ENCODE measurements around the gene CDC42EP5.
"Not testable (repeated sequence)": the region's sequence is repeated elsewhere in the genome, so short reads cannot be mapped to it uniquely, and the experiment has no call there.

CDC42EP5 gene, protein sequence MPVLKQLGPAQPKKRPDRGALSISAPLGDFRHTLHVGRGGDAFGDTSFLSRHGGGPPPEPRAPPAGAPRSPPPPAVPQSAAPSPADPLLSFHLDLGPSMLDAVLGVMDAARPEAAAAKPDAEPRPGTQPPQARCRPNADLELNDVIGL

GRCh38 chr19:54473071-54473891 is at the start of gene CDC42EP5:
CDC42EP5 (minus strand) TSS chr19:54473296; CDS start chr19:54465547, 7,749 bp downstream.
- peak; percentile 40 for DNase-seq

DNA sequence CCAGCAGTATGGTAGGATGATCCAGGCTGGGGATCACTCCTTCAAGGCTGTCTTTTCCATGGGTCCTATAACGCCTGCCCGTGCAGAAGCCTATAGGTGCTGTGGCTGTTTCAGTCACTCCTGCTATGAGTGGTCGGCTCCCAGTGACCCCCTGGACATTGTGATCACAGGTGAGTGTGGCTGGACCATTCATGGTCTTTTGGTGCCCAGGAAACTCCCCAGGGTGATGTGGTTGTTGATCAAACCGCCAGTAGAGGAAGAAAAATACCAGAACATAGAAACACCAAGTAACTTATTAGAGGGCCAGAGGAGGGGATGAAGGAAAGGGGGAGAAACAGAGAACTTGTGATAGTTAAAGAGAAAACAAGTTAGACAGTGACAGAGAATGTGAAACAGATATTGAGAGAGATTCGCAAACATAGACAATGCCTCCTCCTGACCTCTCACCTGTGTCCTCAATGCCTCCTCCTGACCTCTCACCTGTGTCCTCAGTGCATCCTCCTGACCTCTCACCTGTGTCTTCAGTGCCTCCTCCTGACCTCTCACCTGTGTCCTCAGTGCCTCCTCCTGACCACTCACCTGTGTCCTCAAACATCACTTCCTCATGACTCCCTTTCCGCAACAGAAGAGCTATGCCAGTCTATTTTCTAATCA is 48.9 kb upstream of the CDC42EP5 start:
- no peak for DNase-seq

GRCh38 chr19:54521022-54521859 is 48.1 kb upstream of the CDC42EP5 start:
- no peak for DNase-seq

DNA sequence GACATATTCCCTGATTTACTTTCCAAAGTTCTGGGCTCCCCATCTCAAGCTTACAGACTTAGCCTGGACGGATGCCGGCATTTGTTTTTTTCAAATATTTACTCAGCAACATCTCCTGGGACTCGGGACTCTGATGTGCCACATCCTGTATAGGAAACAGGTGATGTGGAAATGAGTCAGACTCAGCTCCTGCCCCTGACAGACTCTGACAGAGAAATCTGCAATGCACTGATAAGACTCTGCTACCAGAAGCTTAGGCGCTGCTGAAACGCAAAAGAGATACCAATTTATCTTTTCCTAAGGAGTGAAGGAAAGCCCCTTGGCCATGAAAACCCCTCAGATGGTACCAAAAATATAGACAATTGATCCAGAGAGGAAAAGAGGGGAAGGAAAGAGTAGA is 45.7 kb upstream of the CDC42EP5 start:
- no peak for DNase-seq

DNA sequence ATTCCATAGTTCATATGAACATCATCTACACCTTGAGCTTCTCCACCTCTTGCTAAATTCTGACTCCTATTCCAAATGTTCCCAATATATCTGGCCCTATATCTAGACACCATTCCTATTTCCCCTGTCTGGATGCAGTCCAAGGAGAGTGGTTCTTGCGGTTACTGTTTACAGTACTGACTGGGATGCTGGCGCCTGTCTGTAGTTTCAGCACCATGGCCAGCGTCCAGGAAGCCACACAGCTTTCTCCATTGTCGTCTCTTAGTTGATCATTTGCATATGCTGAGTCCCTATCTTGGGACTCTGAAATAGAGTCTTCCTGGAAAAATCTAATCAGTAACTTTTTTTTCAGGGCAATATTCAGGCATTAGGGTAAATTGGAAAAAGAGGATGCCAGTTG is 44.4 kb upstream of the CDC42EP5 start:
- DNase-seq, result peak; percentile 28

DNA sequence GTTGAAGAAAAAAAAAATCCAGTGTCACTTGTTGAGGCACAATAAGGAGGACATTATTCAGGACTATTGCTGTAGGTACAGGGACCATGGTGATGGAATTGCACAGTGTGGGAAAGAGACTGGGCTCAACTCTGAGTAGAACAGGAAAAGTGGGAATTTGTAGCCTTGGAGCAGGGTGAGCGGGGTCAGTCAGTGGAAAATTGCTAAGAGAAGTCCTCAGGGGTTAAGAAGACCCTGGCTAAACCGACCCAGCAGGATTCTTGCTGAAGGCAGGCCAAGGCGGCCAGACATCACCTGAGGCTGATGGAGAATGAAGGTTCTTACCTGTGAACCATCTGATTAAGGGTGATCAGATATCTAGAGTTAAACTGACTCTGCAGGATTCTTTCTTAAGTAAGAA is 42.1 kb upstream of the CDC42EP5 start:
- no peak for DNase-seq

DNA sequence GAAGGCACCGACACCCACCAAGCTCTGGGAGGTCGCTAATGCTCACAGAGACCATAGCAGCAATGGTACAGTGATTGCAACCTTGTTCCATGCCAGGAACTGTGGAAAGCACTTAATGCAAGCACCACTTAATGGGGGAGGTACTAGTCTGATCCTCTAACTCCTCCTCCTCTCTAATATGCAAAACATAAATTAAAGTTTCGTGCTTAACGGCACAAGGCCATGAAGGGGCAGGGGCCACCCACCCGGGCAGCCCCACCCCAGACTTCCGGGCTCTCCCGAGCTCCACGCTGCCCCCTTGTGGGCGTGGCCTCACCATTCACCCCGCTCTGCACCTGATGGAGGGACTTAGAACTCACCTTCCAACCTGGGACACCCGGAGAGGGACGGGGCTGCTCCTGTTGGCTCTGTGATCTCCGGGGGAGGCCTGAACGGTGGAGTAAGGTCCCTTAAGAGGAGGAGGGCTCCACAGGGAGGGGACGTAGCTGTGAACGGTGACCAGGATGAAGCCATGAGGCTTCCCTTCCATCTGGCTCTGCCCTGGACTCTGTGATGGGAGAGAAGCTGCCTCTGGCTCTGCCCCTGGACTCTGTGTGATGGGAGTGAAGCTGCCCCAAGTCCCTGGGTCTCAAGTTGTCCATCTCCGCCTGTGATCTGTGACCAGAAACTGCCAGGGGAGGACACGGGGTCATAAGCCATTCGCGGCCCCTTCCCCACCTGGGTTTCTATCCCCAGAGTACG is 36.3 kb upstream of the CDC42EP5 start:
- not testable (repeated sequence) for DNase-seq

DNA sequence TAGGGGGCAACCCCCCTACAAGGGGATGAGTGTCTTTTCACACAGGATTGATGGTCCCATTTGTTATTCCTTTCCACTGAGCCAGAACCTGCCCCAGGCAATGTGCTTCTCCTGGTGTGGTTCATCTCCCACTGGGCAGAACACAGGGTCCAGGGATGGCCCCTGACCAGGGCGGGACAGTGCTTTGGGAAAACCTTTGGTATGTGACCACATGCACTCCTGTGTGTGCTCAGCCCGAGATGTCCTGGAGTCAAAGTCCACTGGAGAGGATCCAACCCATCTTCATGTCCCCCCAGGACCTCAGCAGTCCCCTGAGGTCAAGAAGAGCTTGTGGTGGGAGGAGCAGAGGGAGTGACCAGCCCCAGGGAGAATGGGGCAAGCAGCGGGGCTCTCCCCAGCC is 35.4 kb upstream of the CDC42EP5 start:
- not testable (repeated sequence) for DNase-seq

GRCh38 chr19:54507824-54508223 is 34.7 kb upstream of the CDC42EP5 start:
- no peak for DNase-seq

DNA sequence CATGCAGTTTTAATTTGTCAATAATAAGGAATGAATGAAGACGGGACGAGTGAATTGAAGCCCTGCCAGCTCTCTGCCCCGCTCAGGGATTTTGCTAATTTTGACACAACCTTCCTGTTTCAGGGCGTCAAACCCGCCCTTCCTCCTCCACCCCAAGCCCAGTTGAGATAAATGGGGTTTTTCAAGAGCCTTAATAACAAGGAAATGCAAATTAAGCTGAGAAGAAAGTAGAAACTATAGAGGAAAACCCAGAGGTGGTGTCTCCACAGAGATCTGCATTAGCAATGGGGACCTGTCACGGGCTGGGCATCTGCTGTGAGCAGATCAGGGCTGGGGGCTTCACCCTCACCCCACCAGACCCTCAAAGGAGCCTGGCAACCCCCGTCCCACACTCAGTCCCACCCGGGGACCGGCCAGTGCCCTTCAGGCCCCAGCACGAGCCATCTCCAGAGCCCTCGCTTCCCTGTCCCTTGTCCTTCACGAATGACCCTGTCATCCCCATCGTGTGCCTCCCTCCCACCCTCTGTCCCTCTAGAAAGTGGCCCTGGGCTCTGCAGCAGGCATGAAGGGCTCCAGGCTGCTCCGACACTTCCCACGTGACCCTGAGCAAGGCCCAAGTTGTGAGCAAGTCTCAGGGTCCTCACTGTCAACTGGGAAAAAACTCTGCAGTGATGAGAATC is 34.1 kb upstream of the CDC42EP5 start:
- not testable (repeated sequence) for DNase-seq

DNA sequence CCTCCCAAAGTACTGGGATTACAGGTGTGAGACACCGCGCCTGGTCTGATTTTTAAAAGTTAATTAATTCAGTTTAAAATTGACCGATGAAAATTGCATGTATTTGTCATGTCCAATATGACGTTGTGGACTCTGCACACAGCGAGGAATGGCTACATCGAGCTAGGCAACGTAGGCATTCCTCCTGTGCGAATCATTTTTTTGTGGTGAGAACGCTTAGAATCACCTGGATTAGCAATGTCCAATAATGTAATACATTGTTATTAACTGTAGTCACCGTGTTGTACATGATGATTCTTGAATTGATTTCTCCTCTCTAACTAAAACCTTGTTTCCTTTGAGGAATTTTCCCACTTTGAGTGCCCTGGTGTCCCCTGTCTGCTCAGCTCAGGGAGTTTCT is 33.0 kb upstream of the CDC42EP5 start:
- DNase-seq, result no peak

- not testable (repeated sequence) for DNase-seq
These were observed 32.4 kb upstream of the CDC42EP5 start for GRCh38 chr19:54505542-54505941.

GRCh38 chr19:54502518-54503048 is 29.5 kb upstream of the CDC42EP5 start, which contains the start of gene LAIR2:
LAIR2 (plus strand) TSS chr19:54502831; CDS start chr19:54502919, 88 bp downstream.
- no peak for DNase-seq

GRCh38 chr19:54498451-54498772 is 25.3 kb upstream of the CDC42EP5 start:
- DNase-seq, result not testable (repeated sequence)

DNA sequence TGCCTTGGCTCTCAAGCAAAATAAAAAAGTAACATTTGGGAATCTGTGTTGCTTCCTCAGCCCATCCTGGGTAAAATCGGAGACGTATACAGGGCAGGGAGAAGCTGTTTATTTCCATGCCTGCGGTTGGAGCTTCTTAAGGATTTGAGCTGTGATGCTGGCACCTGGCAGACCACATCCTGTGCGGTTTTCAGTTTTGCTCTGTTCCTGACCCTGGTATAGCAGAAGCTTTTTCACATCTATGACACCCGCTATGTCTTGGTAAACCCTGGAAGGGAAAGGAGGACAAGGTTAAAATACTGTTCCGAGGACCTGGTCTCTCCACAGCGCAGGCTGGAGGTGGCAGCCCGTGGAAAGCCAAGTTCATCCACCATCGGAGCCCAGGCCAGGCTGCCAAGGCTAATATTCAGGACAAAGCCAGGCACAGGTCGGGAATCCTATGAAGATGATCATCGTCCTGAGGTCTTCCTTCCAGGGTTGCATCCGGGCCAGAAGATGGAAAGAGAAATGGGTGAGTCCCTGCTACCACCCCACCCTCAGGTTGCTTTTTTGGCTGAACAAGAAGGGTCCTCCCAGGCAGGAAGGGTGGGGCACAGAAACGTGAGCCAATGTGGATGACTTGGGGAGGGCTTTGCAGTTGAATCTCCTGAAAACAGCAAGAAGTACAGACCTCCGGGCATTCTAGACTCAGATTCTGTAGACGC is 24.8 kb upstream of the CDC42EP5 start:
- DNase-seq, result not testable (repeated sequence)

GRCh38 chr19:54495284-54495683 is 22.2 kb upstream of the CDC42EP5 start:
- DNase-seq, result not testable (repeated sequence)

GRCh38 chr19:54493967-54494585 is 21.0 kb upstream of the CDC42EP5 start:
- DNase-seq, result no peak

DNA sequence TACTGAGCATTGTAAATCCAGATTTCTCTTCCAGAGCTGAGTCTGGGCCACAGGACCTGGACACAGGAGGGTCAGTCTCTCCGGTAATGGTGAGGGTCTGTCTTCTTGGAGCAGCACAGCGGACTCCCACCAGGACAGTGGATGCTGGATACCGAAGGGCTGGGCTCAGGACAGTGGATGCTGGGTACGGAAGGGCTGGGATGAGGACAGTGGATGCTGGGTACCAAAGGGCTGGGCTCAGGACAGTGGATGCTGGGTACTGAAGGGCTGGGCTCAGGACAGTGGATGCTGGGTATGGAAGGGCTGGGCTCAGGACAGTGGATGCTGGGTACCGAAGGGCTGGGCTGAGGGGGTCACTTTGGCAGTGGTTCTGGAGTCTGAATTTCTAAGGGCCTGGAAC is 20.0 kb upstream of the CDC42EP5 start:
- not testable (repeated sequence) for DNase-seq

GRCh38 chr19:54492568-54492967 is 19.5 kb upstream of the CDC42EP5 start:
- DNase-seq, result no peak

DNA sequence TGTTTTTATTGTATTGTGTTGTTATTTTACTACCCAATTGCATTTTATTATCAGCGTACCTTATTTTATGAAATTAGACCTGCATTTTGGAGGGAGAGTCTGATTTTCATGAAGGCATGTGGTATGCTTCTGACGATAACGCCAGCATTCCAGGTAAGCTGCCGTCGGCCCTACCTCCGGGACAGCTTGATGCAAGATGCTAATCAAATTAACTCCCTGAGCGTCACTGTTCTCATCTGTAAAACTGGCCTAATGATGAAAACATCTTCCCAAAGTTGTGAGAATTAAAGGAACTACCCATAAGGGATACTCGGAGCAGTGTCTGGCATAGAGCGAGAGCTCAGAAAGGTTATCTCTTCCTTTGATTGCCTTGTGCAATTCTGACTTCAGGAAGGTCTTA is 16.7 kb upstream of the CDC42EP5 start:
- DNase-seq, result no peak

Measured in retina (tissue), 1 donor.